Uterus (tissue), 2 donors: ENCODE measurements around the gene EIF5AL1.

Source experiments
- POLR2A ChIP-seq, 2 donors: fragments of 450-650 bp; IDR thresholded peaks; one replicate each; pipeline ENCODE4 v1.6.1; 2016; ENCODE audit warnings: antibody characterized with exemption in 2 of 2, mild to moderate bottlenecking in 1 of 2, moderate library complexity in 1 of 2
- TF ChIP-seq, protein P1 (sequence below), 4 experiments: fragments of 200-600 bp in 2 of 4; fragments of 450-650 bp in 2 of 4; sonication (generic) in 2 of 4; IDR thresholded peaks; one replicate each; pipeline ENCODE4 v1.5.1; 2016 to 2019; ENCODE audit warnings: antibody characterized with exemption in 4 of 4, mild to moderate bottlenecking in 2 of 4, moderate library complexity in 1 of 4

DNA sequence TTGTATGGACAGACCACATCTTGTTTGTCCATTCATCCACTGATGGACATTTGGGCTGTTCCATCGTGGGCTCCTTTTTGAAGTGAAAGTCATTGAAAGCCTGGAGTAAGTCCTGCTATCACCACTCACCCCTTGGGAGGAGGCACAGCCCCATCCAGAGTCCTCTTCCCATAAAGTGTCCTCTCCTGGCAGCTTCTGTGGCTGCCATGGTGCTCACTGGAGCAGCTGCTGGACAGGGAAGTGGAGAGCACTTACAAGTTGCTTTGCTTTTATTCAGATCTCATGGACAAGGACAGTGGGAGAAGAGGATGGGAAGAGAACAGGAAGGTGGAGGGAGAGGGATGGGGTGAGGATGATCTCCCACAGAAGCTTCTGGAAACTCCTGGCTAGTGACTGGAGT, 18.5 kb upstream of the EIF5AL1 start:
- TF ChIP-seq, protein P1, sequence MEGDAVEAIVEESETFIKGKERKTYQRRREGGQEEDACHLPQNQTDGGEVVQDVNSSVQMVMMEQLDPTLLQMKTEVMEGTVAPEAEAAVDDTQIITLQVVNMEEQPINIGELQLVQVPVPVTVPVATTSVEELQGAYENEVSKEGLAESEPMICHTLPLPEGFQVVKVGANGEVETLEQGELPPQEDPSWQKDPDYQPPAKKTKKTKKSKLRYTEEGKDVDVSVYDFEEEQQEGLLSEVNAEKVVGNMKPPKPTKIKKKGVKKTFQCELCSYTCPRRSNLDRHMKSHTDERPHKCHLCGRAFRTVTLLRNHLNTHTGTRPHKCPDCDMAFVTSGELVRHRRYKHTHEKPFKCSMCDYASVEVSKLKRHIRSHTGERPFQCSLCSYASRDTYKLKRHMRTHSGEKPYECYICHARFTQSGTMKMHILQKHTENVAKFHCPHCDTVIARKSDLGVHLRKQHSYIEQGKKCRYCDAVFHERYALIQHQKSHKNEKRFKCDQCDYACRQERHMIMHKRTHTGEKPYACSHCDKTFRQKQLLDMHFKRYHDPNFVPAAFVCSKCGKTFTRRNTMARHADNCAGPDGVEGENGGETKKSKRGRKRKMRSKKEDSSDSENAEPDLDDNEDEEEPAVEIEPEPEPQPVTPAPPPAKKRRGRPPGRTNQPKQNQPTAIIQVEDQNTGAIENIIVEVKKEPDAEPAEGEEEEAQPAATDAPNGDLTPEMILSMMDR (IDR thresholded peaks at IDR 0.05) = no peak
- no peak for TF ChIP-seq POLR2A (IDR thresholded peaks at IDR 0.05)
